ENCODE results near the gene KCNIP4. TPM values are rescaled to one million over a fixed set of nuclear protein-coding genes. Genes with fewer than 3 reads are reported as not detected.

KCNIP4 gene
- total and polyA plus RNA-seq, 2 of the 8 experiments (the other 6 are each of a cell fraction or from before 2014, with no cell fraction given): 0.06 TPM; not detected in 1

DNA sequence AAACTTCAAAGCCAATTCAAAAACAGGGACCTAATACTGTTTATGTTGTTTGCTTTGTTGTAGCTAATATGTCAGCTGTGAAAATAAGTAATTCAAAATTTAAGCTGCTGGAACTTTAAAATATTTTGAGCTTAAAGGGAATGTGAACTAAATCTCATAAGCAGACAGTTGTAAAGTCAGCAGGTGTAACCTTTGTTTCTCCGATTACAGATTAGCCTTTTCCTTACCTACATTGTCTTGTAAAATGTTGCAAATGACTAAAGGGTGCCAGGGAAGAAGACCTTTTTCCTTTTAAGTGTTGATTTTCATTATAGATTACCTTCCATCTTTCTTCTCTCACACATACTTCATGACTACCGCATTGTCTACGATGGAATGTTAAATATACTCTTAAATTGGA is 405.1 kb downstream of the KCNIP4 start:
- H3K36me3 ChIP-seq (ENCODE audit: control insufficient read depth in 2 of 4, insufficient read depth in 4 of 4, low read length in 3 of 4): no peaks in the 10 kb centered on the region
- H3K23me2 ChIP-seq (ENCODE audit: low read depth, low read length): no peaks in the 10 kb centered on the region
- peaks cover 2 to 4% of the 10 kb centered on the region in 2 experiments; a peak in 2 of 4 replicates for H3K9me3 ChIP-seq (ENCODE audit: insufficient read depth in 2 of 2, low read depth in 1 of 2, low read length in 1 of 2)
- H3K23ac ChIP-seq (ENCODE audit: insufficient read length): no peak overlapping the region
- no peak overlapping the region for H2BK20ac ChIP-seq (ENCODE audit: low read length)
- H3K79me1 ChIP-seq (ENCODE audit: low read depth, low read length): no peaks in the 10 kb centered on the region
- 36% methylated on average over 3 of the region's 3 CpGs; no CpG with 5 or more reads in 1 of the 2 experiments for WGBS, 2 experiments (ENCODE audit: extremely low coverage in 1 of 2, insufficient coverage in 1 of 2, insufficient read length in 1 of 2, insufficient replicate concordance in 2 of 2, low coverage in 1 of 2, low lambda C conversion rate in 2 of 2, missing lambda C conversion rate in 1 of 2)
- H4K5ac ChIP-seq (ENCODE audit: insufficient read length, low read depth, low read length): no peak overlapping the region
- H2BK5ac ChIP-seq (ENCODE audit: low read depth, low read length): no peak overlapping the region
- H3K4ac ChIP-seq (replicated peaks; ENCODE audit: insufficient read length, low read depth, low read length): no peak overlapping the region
- no peak for FAIRE-seq
- no peak overlapping the region for H4K8ac ChIP-seq (ENCODE audit: extremely low read depth, insufficient read depth, low read length)
- H3K79me2 ChIP-seq (ENCODE audit: control insufficient read depth in 1 of 2, insufficient read depth in 2 of 2, low read length in 2 of 2): no peaks in the 10 kb centered on the region
- H3K9ac ChIP-seq (replicated peaks in 1 of 4; ENCODE audit: extremely low read depth in 1 of 4, low read depth in 3 of 4, low read length in 3 of 4): no peak overlapping the region
- no peak overlapping the region for H2BK15ac ChIP-seq (ENCODE audit: low read length)
- H2AK5ac ChIP-seq (ENCODE audit: low read depth, low read length): no peak overlapping the region
- H2BK12ac ChIP-seq (ENCODE audit: low read depth, low read length): no peak overlapping the region
- no peak for DNase-seq (ENCODE audit: low read depth in 1 of 2, low spot score in 2 of 2)
- H3K27me3 ChIP-seq (replicated peaks in 1 of 4; ENCODE audit: control insufficient read depth in 3 of 4, extremely low read depth in 1 of 4, insufficient read depth in 3 of 4, low read length in 3 of 4): peaks cover 0 to 12% (median 4%) of the 10 kb centered on the region in 4 experiments; a peak in 3 of 7 replicates
- H3K4me3 ChIP-seq (ENCODE audit: extremely low read depth in 1 of 4, insufficient read depth in 2 of 4, low read depth in 3 of 4, low read length in 4 of 4): peak overlapping the region in 1 of 4 experiments; percentile 31; a peak in 1 of 8 replicates
- no peak overlapping the region for H3K27ac ChIP-seq (ENCODE audit: low read depth, low read length)
- H3K4me1 ChIP-seq (replicated peaks in 1 of 4; ENCODE audit: control insufficient read depth in 3 of 4, insufficient read depth in 4 of 4, low read length in 3 of 4): peaks cover 0 to 4% (median 3%) of the 10 kb centered on the region in 4 experiments; a peak in 2 of 7 replicates
- H3K18ac ChIP-seq (ENCODE audit: extremely low read depth, low read length): no peak overlapping the region
- POLR2A ChIA-PET (ENCODE audit: partially characterized antibody): interaction anchor here (0.7 kb wide), 1 partner anchor 25 kb away, joined by 3 read pairs; no protein-coding TSS in a partner anchor
- H3K4me2 ChIP-seq (ENCODE audit: insufficient read depth in 1 of 2, low read depth in 2 of 2, low read length in 2 of 2): peak overlapping the region in 1 of 2 experiments; percentile 16; a peak in 1 of 4 replicates
- H4K20me1 ChIP-seq (replicated peaks in 1 of 2; ENCODE audit: control insufficient read depth in 1 of 2, insufficient read depth in 2 of 2, low read length in 2 of 2): no peaks in the 10 kb centered on the region
- H2AFZ ChIP-seq (ENCODE audit: low read length): no peak overlapping the region
- H3K56ac ChIP-seq (replicated peaks; ENCODE audit: insufficient read length, low read depth, low read length): no peak overlapping the region
- no peak overlapping the region for H4K91ac ChIP-seq (replicated peaks; ENCODE audit: insufficient read length, low read length)
- H2BK120ac ChIP-seq (replicated peaks; ENCODE audit: low read depth, low read length): no peak overlapping the region
- CTCF ChIA-PET (ENCODE audit: partially characterized antibody): interaction anchor here (1.1 to 1.4 kb wide), 3 partner anchors 210 to 224 kb away, joined by 3 to 4 read pairs (median 3); no protein-coding TSS in a partner anchor
- no peak overlapping the region for H3K14ac ChIP-seq (ENCODE audit: insufficient read length)
- TF ChIP-seq, protein P1, sequence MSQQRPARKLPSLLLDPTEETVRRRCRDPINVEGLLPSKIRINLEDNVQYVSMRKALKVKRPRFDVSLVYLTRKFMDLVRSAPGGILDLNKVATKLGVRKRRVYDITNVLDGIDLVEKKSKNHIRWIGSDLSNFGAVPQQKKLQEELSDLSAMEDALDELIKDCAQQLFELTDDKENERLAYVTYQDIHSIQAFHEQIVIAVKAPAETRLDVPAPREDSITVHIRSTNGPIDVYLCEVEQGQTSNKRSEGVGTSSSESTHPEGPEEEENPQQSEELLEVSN (IDR thresholded peaks at IDR 0.05): no peak
- TF ChIP-seq, protein P2, sequence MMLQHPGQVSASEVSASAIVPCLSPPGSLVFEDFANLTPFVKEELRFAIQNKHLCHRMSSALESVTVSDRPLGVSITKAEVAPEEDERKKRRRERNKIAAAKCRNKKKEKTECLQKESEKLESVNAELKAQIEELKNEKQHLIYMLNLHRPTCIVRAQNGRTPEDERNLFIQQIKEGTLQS (IDR thresholded peaks at IDR 0.05; ENCODE audit: insufficient read depth, low read depth, low read length): no peak
- TF ChIP-seq CBX5 (IDR thresholded peaks at IDR 0.05; ENCODE audit: low read depth, low read length): no peak

Data from H1 (cell line).